Osteoblast (primary cell): ENCODE results near the gene PLA2G12A. TPM values are rescaled to one million over a fixed set of nuclear protein-coding genes. Genes with fewer than 3 reads are reported as not detected.

Experiments
- DNase-seq: peaks from one replicate; pipeline ENCODE4 v3.0.0; 2011; ENCODE audit warnings: low spot score, mixed read lengths; ENCODE audit not compliant: insufficient read length; ENCODE audit errors: missing footprints
- H2AFZ ChIP-seq: 2 replicates; pipeline ENCODE4 v1.6.0; 2011; ENCODE audit warnings: mild to moderate bottlenecking, low read length
- H3K27ac ChIP-seq: 2 replicates; pipeline ENCODE4 v1.5.1; 2011; ENCODE audit warnings: mild to moderate bottlenecking, low read depth, low read length, moderate library complexity
- H3K27me3 ChIP-seq: 2 replicates; pipeline ENCODE4 v1.6.0; 2012; ENCODE audit warnings: mild to moderate bottlenecking, control low read depth, inconsistent platforms, low read length, moderate library complexity; ENCODE audit not compliant: insufficient read depth
- H3K36me3 ChIP-seq: 2 replicates; pipeline ENCODE4 v1.5.1; 2011; ENCODE audit warnings: mild to moderate bottlenecking, low read length, control low read depth, moderate library complexity; ENCODE audit not compliant: insufficient read depth
- H3K4me1 ChIP-seq: 2 replicates; pipeline ENCODE4 v1.5.1; 2011; ENCODE audit warnings: mild to moderate bottlenecking, low read length, control low read depth, moderate library complexity; ENCODE audit not compliant: insufficient read depth
- H3K4me2 ChIP-seq: 2 replicates; pipeline ENCODE4 v1.6.0; 2011; ENCODE audit warnings: mild to moderate bottlenecking, low read length; ENCODE audit not compliant: insufficient read depth
- H3K4me3 ChIP-seq: fragments of 200-600 bp; sonication (generic); 3 replicates; pipeline ENCODE4 v1.5.1; 2012; ENCODE audit warnings: mild to moderate bottlenecking, low read length, inconsistent platforms; ENCODE audit not compliant: insufficient read depth
- H3K79me2 ChIP-seq: 2 replicates; pipeline ENCODE4 v1.6.0; 2012; ENCODE audit warnings: mild to moderate bottlenecking, low read length, control low read depth, inconsistent platforms; ENCODE audit not compliant: insufficient read depth
- H3K9me3 ChIP-seq: 2 replicates; pipeline ENCODE4 v1.5.1; 2011; ENCODE audit warnings: low read depth, low read length, control low read depth
- H4K20me1 ChIP-seq: 2 replicates; pipeline ENCODE4 v1.6.0; 2012; ENCODE audit warnings: mild to moderate bottlenecking, low read length, control low read depth; ENCODE audit not compliant: insufficient read depth
- CTCF ChIP-seq: IDR thresholded peaks from 2 replicates; pipeline ENCODE4 v1.5.1; 2011; ENCODE audit warnings: mild to moderate bottlenecking, low read depth, low read length, moderate library complexity; ENCODE audit errors: extremely low read depth
- total RNA-seq: library from RNA; depleted of rRNA; stranded (reverse); fragments of >200 nt; gene quantifications from 2 replicates; pipeline ENCODE4 v1.2.3, GENCODE V29; 2012

The PLA2G12A gene
- total RNA-seq, 1 donor, result 16.3 TPM

GRCh38 chr4:109672169-109672930 is 57.5 kb downstream of the PLA2G12A start:
- Histone ChIP-seq H4K20me1 (no peaks in the 10 kb centered on the region), H3K4me1 (no peaks in the 10 kb centered on the region), H3K36me3 (no peaks in the 10 kb centered on the region), H3K27ac (no peak overlapping the region), H3K4me2 (no peak overlapping the region), H3K79me2 (no peaks in the 10 kb centered on the region), H3K27me3 (no peaks in the 10 kb centered on the region), H3K9me3 (no peaks in the 10 kb centered on the region), H3K4me3 (no peak overlapping the region), H2AFZ (no peak overlapping the region)
- DNase-seq, result no peak
- no peak for TF ChIP-seq CTCF

GRCh38 chr4:109671350-109671749 is 58.5 kb downstream of the PLA2G12A start:
- Histone ChIP-seq H3K27ac (no peak overlapping the region), H3K27me3 (no peaks in the 10 kb centered on the region), H2AFZ (no peak overlapping the region), H3K4me3 (no peak overlapping the region), H4K20me1 (no peaks in the 10 kb centered on the region), H3K4me1 (no peaks in the 10 kb centered on the region), H3K79me2 (no peaks in the 10 kb centered on the region), H3K9me3 (no peaks in the 10 kb centered on the region), H3K36me3 (no peaks in the 10 kb centered on the region), H3K4me2 (no peak overlapping the region)
- no peak for TF ChIP-seq CTCF
- no peak for DNase-seq

- H3K4me3 ChIP-seq, result no peak overlapping the region
- H3K27me3 ChIP-seq, result no peaks in the 10 kb centered on the region
- H3K4me2 ChIP-seq, result no peak overlapping the region
- no peak overlapping the region for H3K27ac ChIP-seq
- no peaks in the 10 kb centered on the region for H4K20me1 ChIP-seq
- no peaks in the 10 kb centered on the region for H3K4me1 ChIP-seq
- TF ChIP-seq CTCF, result no peak
- no peak for DNase-seq
- H3K9me3 ChIP-seq, result no peaks in the 10 kb centered on the region
- H2AFZ ChIP-seq, result no peak overlapping the region
- H3K36me3 ChIP-seq, result no peaks in the 10 kb centered on the region
- H3K79me2 ChIP-seq, result no peaks in the 10 kb centered on the region
Observed at GRCh38 chr4:109665783-109666485, 63.9 kb downstream of the PLA2G12A start.

- H3K4me2 ChIP-seq, result no peak overlapping the region
- H3K27ac ChIP-seq, result no peak overlapping the region
- no peak overlapping the region for H3K4me3 ChIP-seq
- peak; percentile 27 for DNase-seq
- no peak overlapping the region for H2AFZ ChIP-seq
- no peaks in the 10 kb centered on the region for H3K27me3 ChIP-seq
- H3K79me2 ChIP-seq, result no peaks in the 10 kb centered on the region
- H3K4me1 ChIP-seq, result no peaks in the 10 kb centered on the region
- H3K36me3 ChIP-seq, result no peaks in the 10 kb centered on the region
- H4K20me1 ChIP-seq, result no peaks in the 10 kb centered on the region
- no peak for TF ChIP-seq CTCF
- no peaks in the 10 kb centered on the region for H3K9me3 ChIP-seq
Observed at GRCh38 chr4:109662771-109663170, 67.1 kb downstream of the PLA2G12A start.
